Gastroesophageal sphincter (tissue), 4 donors: ENCODE results near the gene PHKA2. TPM values are rescaled to one million over a fixed set of nuclear protein-coding genes. Genes with fewer than 3 reads are reported as not detected.

Source experiments
- ATAC-seq: fragments of 150-250 bp; one replicate; pipeline ENCODE4 v1.9.1; 2016; ENCODE audit warnings: mild to moderate bottlenecking, moderate library complexity
- H3K27ac ChIP-seq, 4 donors: fragments of 200-600 bp; sonication (generic) in 3 of 4; 1 replicate in 3 of 4; 2 replicates in 1 of 4; pipeline ENCODE4 v1.5.1; 2016 to 2019
- H3K27me3 ChIP-seq: fragments of 200-600 bp; sonication (generic); one replicate; pipeline ENCODE4 v1.5.1; 2019
- H3K36me3 ChIP-seq, 2 donors: fragments of 200-600 bp; sonication (generic); one replicate each; pipeline ENCODE4 v1.5.1; 2019; ENCODE audit warnings: control low read depth in 1 of 2
- H3K4me1 ChIP-seq, 3 donors: fragments of 200-600 bp; sonication (generic); 1 replicate in 2 of 3; 2 replicates in 1 of 3; pipeline ENCODE4 v1.5.1; 2016 to 2019; ENCODE audit warnings: control low read depth in 2 of 3
- H3K4me3 ChIP-seq, 2 donors: fragments of 200-600 bp; sonication (generic); one replicate each; pipeline ENCODE4 v1.5.1; 2019; ENCODE audit warnings: mild to moderate bottlenecking in 1 of 2, moderate library complexity in 1 of 2
- H3K9me3 ChIP-seq, 3 donors: fragments of 200-600 bp; sonication (generic); one replicate each; pipeline ENCODE4 v1.5.1; 2017 to 2019; ENCODE audit warnings: control low read depth in 2 of 3
- EP300 ChIP-seq: sonication (generic); formaldehyde crosslinking; IDR thresholded peaks from one replicate; pipeline ENCODE4 v1.6.1; 2017; ENCODE audit warnings: antibody characterized with exemption, mild to moderate bottlenecking
- POLR2A ChIP-seq, 2 donors: fragments of 450-650 bp; IDR thresholded peaks; one replicate each; pipeline ENCODE4 v1.6.1; 2017; ENCODE audit warnings: antibody characterized with exemption in 2 of 2, mild to moderate bottlenecking in 2 of 2, moderate library complexity in 1 of 2
- POLR2AphosphoS5 ChIP-seq: sonication (generic); formaldehyde crosslinking; IDR thresholded peaks from one replicate; pipeline ENCODE4 v1.6.1; 2017; ENCODE audit warnings: antibody characterized with exemption
- WGBS, 2 donors: methylation state at CpG; one replicate each; pipeline ENCODE4 v1.1.5; 2018; ENCODE audit warnings: low coverage in 1 of 2; 5-methylcytosine and 5-hydroxymethylcytosine counted together
- total RNA-seq, 4 donors: library from RNA; depleted of rRNA; stranded (reverse); fragments of >200 nt; gene quantifications; one replicate each; pipeline ENCODE4 v1.1.0, GENCODE V29; 2016
- TF ChIP-seq, protein P1 (sequence below), 4 experiments: fragments of 200-600 bp in 2 of 4; fragments of 450-650 bp in 2 of 4; sonication (generic) in 1 of 4; IDR thresholded peaks; one replicate each; pipeline ENCODE4 v1.5.1; 2017 to 2019; ENCODE audit warnings: antibody characterized with exemption in 4 of 4, mild to moderate bottlenecking in 2 of 4, moderate library complexity in 2 of 4

Gene PHKA2
- total RNA-seq, 4 donors from 2014 or later = 3.9 to 15.1 (median 13.2) TPM

DNA sequence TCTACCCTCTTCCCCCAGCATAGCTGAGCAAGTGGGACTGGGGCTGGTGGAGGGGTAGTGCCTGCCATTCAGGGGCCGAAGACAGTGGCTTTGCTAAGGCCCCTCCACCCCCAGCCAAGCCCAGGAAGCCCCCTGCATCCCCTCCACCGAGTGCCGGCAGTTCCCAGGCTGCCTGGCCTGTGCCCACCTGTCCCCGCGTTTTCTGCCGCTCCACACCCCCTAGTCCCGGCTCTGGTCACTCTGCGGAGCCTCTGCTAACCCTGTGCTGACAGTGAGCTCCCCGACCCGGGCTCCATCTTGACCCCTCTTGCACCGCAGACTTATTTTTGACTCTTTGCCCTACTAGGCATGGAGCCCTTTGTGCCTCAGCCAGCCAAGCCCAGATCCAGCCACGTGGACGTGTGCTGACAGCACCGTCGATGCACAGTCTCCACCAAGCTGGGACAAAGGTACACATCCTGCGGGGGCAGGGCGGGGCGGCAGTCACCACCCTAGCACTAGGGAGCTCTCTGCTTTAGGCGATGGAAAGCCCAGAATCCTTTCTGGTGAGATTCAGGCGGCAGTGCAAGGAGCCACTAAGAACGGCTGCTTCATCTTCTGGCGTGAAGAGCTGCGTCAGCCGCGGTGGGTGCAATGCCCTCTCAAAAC lies 96.6 kb downstream of the PHKA2 start:
- WGBS, 2 donors = 35% methylated on average over 5 of the region's 25 CpGs; no CpG with 5 or more reads in 1 of the 2 donors

DNA sequence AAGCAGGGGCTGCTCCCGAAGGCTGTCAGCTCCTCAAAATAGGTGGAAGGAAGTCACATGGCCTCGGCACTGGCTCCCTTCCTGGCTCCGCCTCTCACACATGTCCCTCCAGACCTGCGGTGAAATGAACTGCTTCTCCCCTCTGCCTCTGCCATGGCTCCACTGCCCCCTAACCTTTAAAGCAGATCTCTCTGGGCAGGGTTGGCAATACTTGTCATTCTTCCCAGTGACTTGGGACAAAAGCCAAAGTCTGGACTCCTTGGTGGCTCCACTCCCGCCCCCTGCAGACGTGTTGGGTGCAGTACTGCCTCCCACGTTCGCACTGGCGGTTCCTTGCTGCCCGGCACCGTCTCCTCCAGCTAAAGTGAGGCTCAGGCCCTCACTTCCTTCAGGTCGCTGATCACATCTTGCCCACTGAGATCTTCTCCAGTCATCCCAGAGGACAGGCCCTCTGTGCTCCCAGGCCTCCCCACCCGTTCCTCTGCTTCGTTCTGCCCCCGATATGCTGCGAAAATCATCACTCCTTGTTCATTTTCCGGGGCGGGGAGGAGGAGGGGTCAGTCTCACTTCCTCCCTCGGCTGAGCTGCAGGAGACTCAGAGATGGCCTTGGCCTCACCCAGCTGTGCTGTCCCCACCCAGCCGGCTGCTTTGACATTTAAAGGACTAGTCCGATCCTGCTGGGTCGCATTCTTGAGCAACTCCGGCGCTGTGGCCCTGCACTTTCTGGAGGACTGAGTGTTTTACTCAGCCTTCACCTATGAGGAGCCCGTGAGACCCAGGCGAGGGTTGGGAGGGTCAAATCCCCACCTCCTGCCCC lies 97.4 kb downstream of the PHKA2 start:
- no peaks in the 10 kb centered on the region for H3K36me3 ChIP-seq
- peaks cover 0 to 25% (median 7%) of the 10 kb centered on the region in 3 donors for H3K4me1 ChIP-seq
- H3K4me3 ChIP-seq = peak overlapping the region; percentile 12 to 44
- TF ChIP-seq POLR2AphosphoS5 (peak; percentile 62), POLR2A (IDR thresholded peaks at IDR 0.05) (no peak), EP300 (no peak)
- TF ChIP-seq, protein P1, sequence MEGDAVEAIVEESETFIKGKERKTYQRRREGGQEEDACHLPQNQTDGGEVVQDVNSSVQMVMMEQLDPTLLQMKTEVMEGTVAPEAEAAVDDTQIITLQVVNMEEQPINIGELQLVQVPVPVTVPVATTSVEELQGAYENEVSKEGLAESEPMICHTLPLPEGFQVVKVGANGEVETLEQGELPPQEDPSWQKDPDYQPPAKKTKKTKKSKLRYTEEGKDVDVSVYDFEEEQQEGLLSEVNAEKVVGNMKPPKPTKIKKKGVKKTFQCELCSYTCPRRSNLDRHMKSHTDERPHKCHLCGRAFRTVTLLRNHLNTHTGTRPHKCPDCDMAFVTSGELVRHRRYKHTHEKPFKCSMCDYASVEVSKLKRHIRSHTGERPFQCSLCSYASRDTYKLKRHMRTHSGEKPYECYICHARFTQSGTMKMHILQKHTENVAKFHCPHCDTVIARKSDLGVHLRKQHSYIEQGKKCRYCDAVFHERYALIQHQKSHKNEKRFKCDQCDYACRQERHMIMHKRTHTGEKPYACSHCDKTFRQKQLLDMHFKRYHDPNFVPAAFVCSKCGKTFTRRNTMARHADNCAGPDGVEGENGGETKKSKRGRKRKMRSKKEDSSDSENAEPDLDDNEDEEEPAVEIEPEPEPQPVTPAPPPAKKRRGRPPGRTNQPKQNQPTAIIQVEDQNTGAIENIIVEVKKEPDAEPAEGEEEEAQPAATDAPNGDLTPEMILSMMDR (IDR thresholded peaks at IDR 0.05) = peak in 3 of 4 experiments; percentile 64 to 73 (median 71)
- no peaks in the 10 kb centered on the region for H3K9me3 ChIP-seq
- peak; percentile 82 for ATAC-seq
- WGBS, 2 donors = 0 to 37% methylated on average over 3 to 9 of the region's 26 CpGs
- no peaks in the 10 kb centered on the region for H3K27me3 ChIP-seq
- peak overlapping the region; percentile 19 to 83 (median 79) for H3K27ac ChIP-seq

More for the DNA sequence above, 96.6 kb downstream of the PHKA2 start:
- Histone ChIP-seq H3K36me3 (no peaks in the 10 kb centered on the region), H3K4me1 (peaks cover 0 to 25% (median 7%) of the 10 kb centered on the region in 3 donors), H3K9me3 (no peaks in the 10 kb centered on the region), H3K27me3 (no peaks in the 10 kb centered on the region), H3K27ac (peak overlapping the region in 3 of 4 donors; percentile 78 to 83 (median 80)), H3K4me3 (peak overlapping the region in 1 of 2 donors; percentile 44)
- ATAC-seq = no peak
- TF ChIP-seq, protein P1 (IDR thresholded peaks at IDR 0.05) = no peak
- no peak for TF ChIP-seq EP300
- TF ChIP-seq POLR2A (IDR thresholded peaks at IDR 0.05) = no peak
- no peak for TF ChIP-seq POLR2AphosphoS5

DNA sequence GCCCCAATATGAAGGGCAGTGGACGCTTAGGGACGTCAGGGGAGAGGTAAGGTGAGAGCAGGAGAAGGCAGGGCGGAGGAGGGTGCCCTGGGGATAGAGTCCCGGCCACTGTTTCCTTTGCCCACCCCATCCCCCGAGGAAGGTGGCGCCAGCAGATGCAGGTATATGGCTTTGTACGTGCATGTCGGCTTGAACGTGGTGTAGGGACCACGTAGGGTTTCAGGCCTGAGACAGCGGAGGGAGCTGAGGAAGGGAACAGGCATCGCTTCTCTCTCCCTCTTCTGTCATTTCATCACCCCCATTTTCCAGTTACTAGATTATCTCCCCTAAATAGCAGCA lies 97.9 kb downstream of the PHKA2 start:
- Histone ChIP-seq H3K4me3 (peak overlapping the region; percentile 12 to 44), H3K4me1 (peaks cover 0 to 25% (median 7%) of the 10 kb centered on the region in 3 donors)
- peak; percentile 2 for ATAC-seq

DNA sequence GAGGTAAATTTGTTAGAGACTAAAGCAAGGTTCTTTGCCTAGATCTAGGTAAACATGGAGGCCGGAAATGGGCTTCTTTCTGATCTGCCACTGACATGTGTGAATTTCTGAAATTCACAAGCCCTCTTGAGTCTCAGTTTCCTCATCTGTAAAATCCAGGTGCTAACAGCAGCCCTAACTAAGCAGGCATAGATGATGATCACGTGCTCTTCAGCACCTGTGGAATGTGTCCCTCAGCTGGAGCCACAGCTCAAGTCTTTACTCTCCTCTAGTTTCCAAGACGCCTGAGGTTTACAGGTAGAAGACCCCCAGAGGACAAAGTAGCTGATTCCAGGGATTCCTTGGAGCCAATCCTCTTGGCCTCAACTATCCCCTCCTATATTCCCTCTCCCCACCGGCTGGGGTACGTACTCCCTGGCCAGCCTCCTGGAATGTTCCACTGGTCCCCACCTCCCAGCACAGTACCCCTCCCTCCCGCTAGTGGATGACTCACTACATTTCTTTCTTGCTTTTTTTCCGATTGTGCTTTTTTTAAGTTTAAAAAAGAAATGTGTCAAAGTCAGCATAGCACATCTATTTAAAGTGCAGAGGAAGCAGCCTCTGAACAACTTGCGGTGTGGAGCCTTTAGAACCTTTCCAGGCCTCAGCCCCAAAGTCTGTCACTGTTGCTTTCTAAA lies 98.4 kb downstream of the PHKA2 start:
- WGBS, 2 donors = 27 to 33% methylated on average over 3 to 7 of the region's 8 CpGs
- TF ChIP-seq POLR2A (IDR thresholded peaks at IDR 0.05) (no peak), EP300 (no peak), POLR2AphosphoS5 (peak; percentile 16)
- TF ChIP-seq, protein P1 (IDR thresholded peaks at IDR 0.05) = peak in 1 of 4 experiments; percentile 8
- Histone ChIP-seq H3K36me3 (no peaks in the 10 kb centered on the region), H3K9me3 (no peaks in the 10 kb centered on the region), H3K4me1 (peaks cover 0 to 25% (median 7%) of the 10 kb centered on the region in 3 donors), H3K27ac (peak overlapping the region in 3 of 4 donors; percentile 78 to 83 (median 80)), H3K27me3 (no peaks in the 10 kb centered on the region), H3K4me3 (peak overlapping the region; percentile 12 to 44)
- peak; percentile 5 for ATAC-seq

More for the DNA sequence above, 97.9 kb downstream of the PHKA2 start:
- no peak for TF ChIP-seq POLR2AphosphoS5
- TF ChIP-seq, protein P1 (IDR thresholded peaks at IDR 0.05) = no peak
- no peak for TF ChIP-seq EP300
- TF ChIP-seq POLR2A (IDR thresholded peaks at IDR 0.05) = no peak
- Histone ChIP-seq H3K27me3 (no peaks in the 10 kb centered on the region), H3K27ac (peak overlapping the region; percentile 19 to 83 (median 79)), H3K36me3 (no peaks in the 10 kb centered on the region), H3K9me3 (no peaks in the 10 kb centered on the region)
- 0% methylated on average over 1 of the region's 12 CpGs; no CpG with 5 or more reads in 1 of the 2 donors for WGBS, 2 donors
